HCT116 (cell line): ENCODE measurements around the gene PPP2R2D. TPM values are rescaled to one million over a fixed set of nuclear protein-coding genes. Genes with fewer than 3 reads are reported as not detected.

Experiments used
- ATAC-seq: fragments of 200-7000 bp; cut with Tn5 transposase; 2 replicates; pipeline ENCODE4 v1.9.1; 2020; ENCODE audit warnings: mild to moderate bottlenecking, moderate library complexity
- BruUV-seq: library from RNA; stranded (reverse); fragments of 400-500 nt; replicated peaks from 2 replicates; lab custom pipeline; 2021; lab: Mats Ljungman, UMichigan
- CTCF ChIA-PET: fragments of 300-600 bp; sonication (Branson Sonifier 250); formaldehyde crosslinking; loops from one replicate; lab custom pipeline; 2021; ENCODE audit warnings: antibody characterized with exemption; lab: Charles Lee
- POLR2A ChIA-PET: fragments of 300-600, 350-600 bp; sonication (Branson Sonifier 250); formaldehyde crosslinking; loops from one replicate; lab custom pipeline; 2021; ENCODE audit warnings: antibody characterized with exemption; lab: Charles Lee
- RAD21 ChIA-PET, 2 experiments: fragments of 300-600 bp; sonication (Branson Sonifier 250); formaldehyde crosslinking; loops; one replicate each; lab custom pipeline; 2023; ENCODE audit warnings: low total read pairs in 2 of 2; ENCODE audit not compliant: uncharacterized antibody in 2 of 2, unreplicated experiment in 2 of 2, low non-redundant PET in 1 of 2; lab: Charles Lee
- DNase-seq: peaks from one replicate; pipeline ENCODE4 v3.0.0-alpha.2; 2010; ENCODE audit warnings: low read depth, low spot score
- H2AFZ ChIP-seq: fragments of 200-600 bp; shearing (Covaris generic), sonication (generic); 2 replicates; pipeline ENCODE4 v1.6.1; 2017; ENCODE audit warnings: low read depth, mixed run types, mixed read lengths, antibody characterized with exemption, low read length; ENCODE audit not compliant: poor library complexity, severe bottlenecking
- H3K27ac ChIP-seq: 2 replicates; pipeline ENCODE4 v1.5.1; 2012; ENCODE audit warnings: low read depth, low read length
- H3K27me3 ChIP-seq: fragments of 200-600 bp; sonication (generic); 2 replicates; pipeline ENCODE4 v1.6.1; 2016; ENCODE audit warnings: mixed run types, low read length, mixed read lengths; ENCODE audit not compliant: insufficient read depth
- H3K36me3 ChIP-seq, 2 experiments: fragments of 200-500 bp in 1 of 2; fragments of 200-600 bp in 1 of 2; sonication (Bioruptor generic) in 1 of 2; sonication (generic) in 1 of 2; 2 replicates each; pipeline versions ENCODE4 v1.5.1 to v1.6.1; 2014 to 2016; ENCODE audit warnings: low read length in 2 of 2, inconsistent platforms in 1 of 2, mixed read lengths in 1 of 2, mixed run types in 1 of 2; ENCODE audit not compliant: insufficient read depth in 2 of 2, control insufficient read depth in 1 of 2
- H3K4me1 ChIP-seq, 2 experiments: fragments of 200-600 bp in 1 of 2; sonication (generic) in 1 of 2; 2 replicates each; pipeline versions ENCODE4 v1.5.1 to v1.6.1; 2012 to 2017; ENCODE audit warnings: low read length in 2 of 2, inconsistent platforms in 1 of 2, mild to moderate bottlenecking in 1 of 2, mixed read lengths in 1 of 2, mixed run types in 1 of 2, moderate library complexity in 1 of 2; ENCODE audit not compliant: insufficient read depth in 2 of 2, control insufficient read depth in 1 of 2
- H3K4me2 ChIP-seq: fragments of 200-600 bp; sonication (generic); 2 replicates; pipeline ENCODE4 v1.6.1; 2017; ENCODE audit warnings: mixed run types, low read length, mixed read lengths
- H3K4me3 ChIP-seq, 2 experiments: fragments of 200-600 bp in 1 of 2; sonication (generic) in 1 of 2; replicated peaks in 1 of 2; 2 replicates each; pipeline ENCODE4 v1.5.1; 2011 to 2016; ENCODE audit warnings: low read length in 2 of 2, control low read depth in 1 of 2, low read depth in 1 of 2, mild to moderate bottlenecking in 1 of 2, mixed read lengths in 1 of 2, mixed run types in 1 of 2
- H3K79me2 ChIP-seq: fragments of 200-600 bp; sonication (generic); 2 replicates; pipeline ENCODE4 v1.6.1; 2017; ENCODE audit warnings: mild to moderate bottlenecking, mixed run types, low read length, moderate library complexity, mixed read lengths; ENCODE audit not compliant: insufficient read depth
- H3K9ac ChIP-seq: fragments of 200-600 bp; sonication (generic); 2 replicates; pipeline ENCODE4 v1.6.1; 2016; ENCODE audit warnings: low read length, mixed read lengths
- H3K9me2 ChIP-seq: fragments of 200-600 bp; sonication (generic), shearing (Covaris generic); 2 replicates; pipeline ENCODE4 v1.6.1; 2017; ENCODE audit warnings: mixed run types, mild to moderate bottlenecking, moderate library complexity; ENCODE audit not compliant: insufficient read depth
- H3K9me3 ChIP-seq, 2 experiments: fragments of 200-500 bp in 1 of 2; fragments of 200-600 bp in 1 of 2; sonication (Bioruptor generic) in 1 of 2; sonication (generic) in 1 of 2; 2 replicates each; pipeline ENCODE4 v1.6.1; 2014 to 2017; ENCODE audit warnings: low read length in 2 of 2, mixed read lengths in 2 of 2, inconsistent platforms in 1 of 2, low read depth in 1 of 2, mild to moderate bottlenecking in 1 of 2, mixed run types in 1 of 2, moderate library complexity in 1 of 2; ENCODE audit not compliant: control insufficient read depth in 1 of 2, insufficient read depth in 1 of 2
- H4K20me1 ChIP-seq: fragments of 200-600 bp; sonication (generic), shearing (Covaris generic); 2 replicates; pipeline ENCODE4 v1.6.1; 2017; ENCODE audit warnings: mixed run types, mild to moderate bottlenecking, moderate library complexity; ENCODE audit not compliant: insufficient read depth
- CTCF ChIP-seq, 3 experiments: fragments of 200-600 bp in 1 of 3; sonication (generic) in 1 of 3; IDR thresholded peaks in 2 of 3; conservative IDR thresholded peaks in 1 of 3; 2 replicates each; pipeline ENCODE4 v1.5.1; 2012 to 2017; ENCODE audit warnings: low read depth in 2 of 3, low read length in 2 of 3, antibody characterized with exemption in 1 of 3, borderline replicate concordance in 1 of 3, control low read depth in 1 of 3, mild to moderate bottlenecking in 1 of 3, mixed read lengths in 1 of 3, mixed run types in 1 of 3, moderate library complexity in 1 of 3; ENCODE audit not compliant: insufficient read depth in 1 of 3
- EGR1 ChIP-seq: IDR thresholded peaks from 2 replicates; pipeline ENCODE4 v1.6.1; 2012; ENCODE audit warnings: low read depth
- REST ChIP-seq: IDR thresholded peaks from 2 replicates; pipeline ENCODE4 v1.6.1; 2012; ENCODE audit warnings: low read depth
- YY1 ChIP-seq: IDR thresholded peaks from 2 replicates; pipeline ENCODE4 v1.6.1; 2011; ENCODE audit warnings: low read length, low read depth, moderate library complexity, mild to moderate bottlenecking; ENCODE audit not compliant: insufficient replicate concordance; ENCODE audit errors: extremely low read depth
- intact Hi-C: fragments of 100-400 bp; cut with micrococcal nuclease; formaldehyde crosslinking; loops from 2 replicates; pipeline ENCODE4 v1.10.0; 2022
- total RNA-seq: library from RNA; stranded (reverse); gene quantifications from one replicate; pipeline ENCODE4 v1.2.1, GENCODE V29; 2021; ENCODE audit not compliant: unreplicated experiment

PPP2R2D gene
- total RNA-seq, 1 experiment from 2014 or later: 18.1 TPM

- Histone ChIP-seq H4K20me1 (no peaks in the 10 kb centered on the region; the same call in 1 of the 2 replicates), H3K27me3 (no peaks in the 10 kb centered on the region), H3K4me2 (no peak overlapping the region), H2AFZ (no peak overlapping the region), H3K36me3 (peaks cover 0 to 2% of the 10 kb centered on the region in 2 experiments; a peak in 1 of 4 replicates), H3K9me2 (no peaks in the 10 kb centered on the region), H3K9me3 (no peaks in the 10 kb centered on the region), H3K9ac (no peak overlapping the region), H3K79me2 (peaks cover 20% of the 10 kb centered on the region; the same call in 1 of the 2 replicates), H3K27ac (no peak overlapping the region), H3K4me1 (no peaks in the 10 kb centered on the region), H3K4me3 (no peak overlapping the region)
- intact Hi-C loops: no loop called here
- POLR2A ChIA-PET: no interaction called here
- RAD21 ChIA-PET: no interaction called here
- DNase-seq (no peak), ATAC-seq (no peak)
- no TSS peak for BruUV-seq
- CTCF ChIA-PET: no interaction called here
- TF ChIP-seq EGR1: no peak
- no peak for TF ChIP-seq YY1
- TF ChIP-seq REST: no peak
- TF ChIP-seq CTCF (IDR thresholded peaks at IDR 0.05 in 2 of 3, conservative IDR thresholded peaks at IDR 0.05 in 1 of 3; ENCODE audit: borderline replicate concordance in 1 of 3, insufficient read depth in 1 of 3, low read depth in 2 of 3, low read length in 2 of 3): no peak
These were observed 70.1 kb downstream of the PPP2R2D start for GRCh38 chr10:131970946-131971345.
